ENCODE results near the gene DGKI.
"Not testable (repeated sequence)": the region's sequence is repeated elsewhere in the genome, so short reads cannot be mapped to it uniquely, and the experiment has no call there.

DGKI gene

DNA sequence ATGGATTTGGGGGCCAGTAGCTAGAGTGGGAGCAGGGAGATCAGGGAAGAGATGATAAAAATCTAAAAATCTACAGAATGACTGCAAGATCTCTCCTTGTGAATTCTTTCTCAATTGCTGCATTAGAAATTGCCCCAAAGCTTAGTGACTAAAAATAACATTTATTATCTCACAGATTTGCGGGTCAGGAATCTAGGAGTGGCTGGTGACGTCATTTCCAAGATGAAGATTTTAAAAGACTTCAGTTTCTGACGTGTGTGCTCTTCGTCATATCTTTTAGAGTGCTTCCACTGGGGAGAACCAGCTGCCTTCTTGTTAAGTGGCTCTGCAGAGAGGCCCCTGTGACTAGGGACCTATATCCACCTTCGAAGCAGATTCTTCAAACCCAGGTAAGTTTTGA lies 112.6 kb downstream of the DGKI start:
- DNase-seq (ENCODE audit: low spot score): no peak

DNA sequence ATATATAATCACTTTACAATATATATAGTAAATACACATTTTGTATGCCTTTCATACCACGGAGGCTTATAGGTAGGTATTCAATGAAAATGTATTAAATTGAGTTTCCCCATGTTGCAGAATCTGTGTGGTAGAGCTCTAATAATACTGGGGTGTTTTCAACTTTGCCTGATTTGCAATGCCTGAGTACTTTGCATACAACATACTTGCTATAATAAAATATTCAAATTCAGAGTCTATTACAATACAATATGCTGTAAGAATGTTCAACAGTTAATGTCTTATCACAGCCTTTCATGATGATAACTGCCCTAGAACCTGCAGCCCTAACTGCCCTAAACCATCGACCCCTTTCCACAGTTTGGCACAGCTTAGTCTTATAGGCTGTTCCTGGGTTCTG lies 114.6 kb downstream of the DGKI start:
- no peak for DNase-seq (ENCODE audit: low spot score)

DNA sequence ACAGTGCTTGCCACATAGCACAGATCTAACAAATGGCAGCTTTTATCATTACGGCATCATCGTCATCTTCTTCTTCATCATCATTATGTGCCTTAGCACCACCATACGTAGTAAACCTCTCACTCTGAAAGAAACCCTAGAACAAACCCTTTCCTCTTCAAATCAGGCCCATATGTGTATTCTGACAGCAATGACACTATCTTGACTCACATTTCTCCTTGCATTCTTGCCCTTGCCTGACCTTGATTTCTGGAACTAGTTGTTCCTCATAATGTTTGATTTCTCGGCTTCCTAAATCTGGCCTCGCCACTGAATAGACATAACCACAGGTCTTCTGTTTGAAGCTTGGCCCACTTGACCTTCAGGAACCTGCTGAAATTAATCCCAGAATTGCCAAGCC lies 115.3 kb downstream of the DGKI start:
- no peak for DNase-seq (ENCODE audit: low spot score)

DNA sequence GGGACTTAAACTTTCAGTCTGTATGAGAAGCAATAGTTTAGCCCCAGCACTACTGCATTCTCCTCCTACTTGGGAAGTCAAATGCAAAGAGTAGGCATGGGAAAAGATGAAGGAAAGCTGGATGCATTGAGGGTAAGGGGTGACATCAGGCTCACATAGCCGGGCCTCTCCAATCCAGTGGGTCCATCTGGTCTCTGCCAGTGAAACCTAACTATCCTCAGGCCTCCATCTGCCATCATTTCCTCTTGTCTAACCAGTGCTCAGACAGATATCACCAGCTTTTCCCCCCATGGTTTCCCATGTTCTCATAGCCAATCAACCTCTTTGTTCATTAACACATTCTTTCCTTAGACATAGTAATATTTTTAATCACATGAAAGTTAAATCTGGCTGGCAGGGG lies 118.3 kb downstream of the DGKI start:
- no peak for DNase-seq (ENCODE audit: low spot score)

DNA sequence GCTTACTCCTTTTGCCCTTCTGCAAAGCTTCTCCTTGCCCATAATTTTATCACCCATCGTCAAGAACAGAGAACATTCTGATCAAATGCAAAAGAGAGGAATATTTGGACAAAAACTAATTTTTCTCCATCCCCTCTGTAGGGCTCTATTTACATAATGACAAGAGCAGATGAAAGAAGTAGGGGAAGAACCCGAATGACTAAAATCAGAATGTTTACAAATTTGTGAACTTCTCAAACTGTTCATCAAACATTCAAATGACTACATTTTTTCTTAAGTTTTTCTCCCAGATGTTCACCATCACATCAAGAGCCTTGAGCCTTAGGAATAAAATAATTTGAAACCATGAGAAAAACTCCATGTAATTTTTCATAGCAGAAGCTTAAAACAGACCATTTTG lies 119.4 kb downstream of the DGKI start:
- DNase-seq (ENCODE audit: low spot score): no peak

DNA sequence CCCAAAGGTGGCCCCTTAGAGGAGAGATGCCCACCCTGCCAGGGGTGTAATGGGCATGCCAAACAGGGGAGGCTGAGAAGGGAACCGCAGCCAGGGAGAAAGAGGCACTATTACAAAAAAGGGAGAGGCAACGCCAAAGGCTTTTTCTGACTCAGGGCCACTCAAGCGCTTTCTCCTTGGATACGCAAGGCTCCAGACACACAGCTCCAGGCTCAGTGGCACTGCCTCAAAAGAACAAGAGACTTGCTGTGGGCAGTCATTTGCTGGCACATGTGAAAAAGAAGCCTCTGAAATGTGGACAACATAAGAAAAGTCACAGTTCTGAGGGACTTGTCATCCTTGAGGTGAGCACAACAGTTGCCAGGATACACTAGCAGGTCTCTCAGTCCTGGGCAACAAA lies 128.4 kb downstream of the DGKI start:
- DNase-seq (ENCODE audit: low spot score): no peak

DNA sequence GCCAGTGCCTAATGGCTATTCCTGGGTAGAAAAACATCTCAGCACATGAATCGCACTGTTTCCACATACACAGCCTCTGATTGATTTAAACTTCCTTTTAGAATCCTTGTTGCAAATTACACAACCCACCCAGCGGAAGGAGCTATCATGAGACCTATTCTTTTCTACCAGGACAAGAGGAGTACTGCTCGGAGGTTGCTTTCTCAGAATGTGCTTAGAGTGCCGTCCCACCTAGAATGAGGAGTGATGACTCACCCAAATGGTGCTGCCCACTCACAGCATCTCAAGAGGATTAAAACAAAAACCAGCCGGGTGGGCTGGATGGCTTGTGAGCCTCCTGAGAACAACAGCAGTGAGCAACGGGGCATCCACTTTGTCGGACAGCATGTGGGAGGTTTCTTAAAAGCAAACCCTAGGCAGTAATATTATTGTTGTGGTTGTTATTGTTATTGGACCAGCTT lies 128.9 kb downstream of the DGKI start:
- no peak for DNase-seq (ENCODE audit: low spot score)

DNA sequence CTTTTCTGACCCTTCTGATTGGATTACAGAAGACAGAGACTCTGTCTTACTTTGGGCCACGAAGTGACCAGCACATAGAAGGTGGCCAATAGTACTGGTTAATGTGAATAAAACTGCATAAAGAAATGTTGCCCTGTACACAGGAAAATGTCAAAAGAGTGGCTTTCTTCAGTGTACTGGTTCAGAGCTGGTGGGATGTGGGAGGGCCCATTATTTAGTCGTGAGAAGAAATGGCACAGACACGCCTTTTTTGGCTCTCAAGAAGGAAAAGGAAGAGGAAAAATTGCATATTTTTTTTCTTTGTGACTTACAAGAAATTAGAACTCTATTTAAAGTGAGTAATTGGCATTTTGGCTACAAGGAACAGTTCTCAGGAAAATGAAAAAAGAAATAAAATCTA lies 129.7 kb downstream of the DGKI start:
- no peak for DNase-seq (ENCODE audit: low spot score)

DNA sequence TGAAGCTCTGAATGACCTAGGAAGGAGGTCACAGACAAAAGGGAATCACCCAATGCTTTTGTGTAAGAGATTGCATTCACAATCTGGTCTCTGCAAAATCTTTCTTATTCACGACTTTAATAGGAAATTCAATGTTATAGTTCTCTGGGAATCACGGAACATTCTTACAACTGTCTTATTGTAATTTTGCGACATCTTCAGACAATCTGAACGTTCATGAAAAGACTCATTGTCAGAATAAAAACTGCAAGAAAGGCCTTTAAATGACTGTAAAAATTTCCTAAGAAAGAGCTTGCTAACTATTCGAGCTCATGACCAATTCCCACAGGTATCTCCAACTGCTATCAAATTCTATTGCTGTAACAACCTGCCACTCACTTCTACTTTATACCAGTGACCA lies 130.7 kb downstream of the DGKI start:
- no peak for DNase-seq (ENCODE audit: low spot score)

DNA sequence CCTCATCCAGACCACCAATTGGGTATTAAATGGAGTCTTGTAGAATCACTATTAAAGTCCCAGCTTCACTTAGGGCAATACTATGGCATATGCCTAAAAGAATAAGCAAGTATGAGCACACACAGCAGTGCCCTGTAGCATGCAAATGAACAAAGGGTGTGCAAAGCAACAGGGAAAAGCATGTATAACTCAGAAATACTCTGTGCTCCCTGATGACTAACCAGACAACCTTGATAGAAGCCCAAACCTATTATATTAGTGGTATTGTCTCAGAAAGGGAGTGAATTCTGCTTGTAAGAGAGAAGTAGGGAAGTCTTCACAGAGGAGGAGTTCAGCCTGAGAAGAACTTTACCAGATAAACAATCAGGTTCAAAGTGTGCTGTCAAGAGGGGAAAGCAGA lies 131.2 kb downstream of the DGKI start:
- no peak for DNase-seq (ENCODE audit: low spot score)

DNA sequence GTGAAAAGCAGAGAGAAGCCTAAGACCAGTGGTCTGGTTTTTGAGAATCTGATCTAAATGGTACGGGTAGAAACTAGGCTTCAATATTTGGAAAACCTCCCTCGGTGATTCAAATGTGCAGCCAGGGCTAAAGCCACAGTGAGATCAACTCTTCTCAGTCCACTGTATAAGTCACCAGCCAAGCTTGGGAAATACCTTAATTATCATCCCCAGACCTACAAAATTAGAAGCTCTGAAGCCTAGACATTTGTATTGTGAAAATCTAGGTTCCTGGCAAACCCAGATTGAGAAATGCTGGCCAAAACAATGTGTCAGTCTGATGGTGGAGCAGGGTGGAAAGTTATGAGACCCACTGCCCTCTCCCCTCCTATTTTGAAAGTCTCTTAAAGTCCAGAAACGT lies 131.7 kb downstream of the DGKI start:
- DNase-seq (ENCODE audit: low spot score): no peak

DNA sequence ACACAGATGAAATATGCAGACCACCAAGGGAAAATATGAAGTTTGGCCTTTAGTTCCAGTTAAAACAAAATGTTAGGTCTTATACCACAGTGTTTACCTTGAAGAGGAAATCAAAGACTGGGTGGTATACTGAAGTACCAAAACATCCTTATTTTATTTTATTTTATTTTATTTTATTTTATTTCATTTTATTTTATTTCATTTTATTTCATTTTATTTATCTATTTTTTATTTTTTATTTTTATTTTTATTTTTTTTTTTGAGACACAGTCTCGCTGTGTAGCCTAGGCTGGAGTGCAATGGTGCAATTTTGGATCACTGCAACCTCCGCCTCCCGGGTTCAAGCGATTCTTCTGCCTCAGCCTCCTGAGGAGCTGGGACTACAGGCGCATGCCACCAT lies 140.4 kb downstream of the DGKI start:
- DNase-seq (ENCODE audit: low spot score): not testable (repeated sequence)

DNA sequence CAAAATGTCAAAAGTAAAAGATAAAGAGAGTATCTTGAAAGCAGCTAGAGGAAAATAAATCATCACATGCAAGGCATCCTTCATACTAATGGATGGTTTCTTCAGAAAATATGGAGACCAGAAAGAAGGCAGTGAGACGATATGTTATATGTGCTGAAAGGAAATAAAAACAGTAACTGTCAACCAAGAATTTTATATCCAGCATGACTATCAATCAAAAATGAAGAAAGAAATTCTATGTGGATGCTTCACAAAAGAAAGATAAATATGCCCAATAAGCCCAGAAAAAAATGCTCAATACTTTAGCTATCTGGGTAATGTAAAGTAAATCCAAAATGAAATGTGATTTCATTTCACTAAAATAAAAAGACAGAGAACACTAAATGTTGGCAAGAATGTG lies 142.1 kb downstream of the DGKI start:
- no peak for DNase-seq (ENCODE audit: low spot score)

DNA sequence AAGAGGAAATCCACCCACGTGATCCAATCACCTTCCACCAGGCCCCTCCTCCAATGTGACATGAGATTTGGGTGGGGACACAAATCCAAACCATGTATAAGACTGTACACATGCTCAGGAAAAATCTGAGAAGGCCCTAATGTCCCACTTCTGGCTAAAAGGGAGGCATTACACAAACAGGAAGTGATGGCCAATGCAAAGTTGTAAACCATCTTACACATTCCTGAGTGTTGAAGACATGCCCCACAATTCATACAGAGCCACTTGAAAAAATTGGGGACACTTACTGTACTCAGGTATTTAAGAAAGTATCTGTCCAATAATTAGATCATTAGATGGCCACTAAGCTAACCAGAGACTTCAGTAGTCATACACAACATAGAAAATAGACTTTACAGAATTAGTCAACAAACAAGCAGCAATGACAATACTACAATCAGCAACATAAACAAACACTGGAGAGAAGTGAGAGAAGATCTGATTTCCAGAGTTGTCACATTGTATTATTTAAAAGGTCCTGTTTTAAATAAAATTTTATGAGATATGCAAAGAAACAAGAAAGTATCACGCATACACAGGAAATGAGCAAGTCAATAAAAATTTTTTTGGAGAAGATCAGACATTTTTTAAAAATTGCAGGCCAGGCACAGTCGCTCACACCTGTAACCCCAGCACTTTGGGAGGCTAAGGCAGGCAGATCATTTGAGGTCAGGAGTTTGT lies 143.3 kb downstream of the DGKI start:
- DNase-seq (ENCODE audit: low spot score): no peak

DNA sequence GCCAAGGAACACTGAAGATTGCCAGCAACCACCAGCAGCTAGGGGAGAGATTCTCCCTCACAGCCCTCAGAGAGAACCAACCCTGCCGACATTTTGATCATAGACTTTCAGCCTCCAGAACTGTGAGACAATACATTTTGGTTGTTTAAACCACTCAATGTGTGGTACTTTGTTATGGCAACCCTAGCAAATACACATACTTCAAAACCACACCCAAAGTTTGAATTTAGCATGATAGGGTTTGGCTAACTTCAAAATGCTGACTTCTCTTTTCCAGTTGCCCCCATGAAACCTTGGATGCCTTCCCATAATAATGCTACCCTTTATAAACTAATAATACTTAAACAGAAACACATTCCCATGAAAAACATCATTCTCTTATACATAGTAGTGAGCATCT lies 149.8 kb downstream of the DGKI start:
- DNase-seq (ENCODE audit: low spot score): no peak

DNA sequence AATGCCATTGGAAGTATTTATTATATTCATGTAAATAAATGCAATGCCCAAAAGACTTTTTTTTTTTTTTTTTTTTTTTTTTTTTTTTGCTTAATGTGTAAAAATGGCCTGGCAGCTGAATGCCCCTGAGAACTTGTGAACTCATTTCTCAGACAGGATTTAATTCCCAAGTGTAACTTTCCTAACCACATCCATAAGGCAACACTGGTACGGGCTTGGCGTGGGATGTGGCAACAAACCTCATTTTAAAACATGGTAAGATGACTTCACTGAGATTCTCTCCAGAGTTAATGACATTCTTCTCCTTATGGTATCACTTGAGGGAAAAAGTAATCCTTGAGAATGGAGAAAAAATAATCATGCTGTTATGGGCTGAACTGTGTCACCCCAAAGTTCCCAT lies 150.4 kb downstream of the DGKI start:
- no peak for DNase-seq (ENCODE audit: low spot score)

DNA sequence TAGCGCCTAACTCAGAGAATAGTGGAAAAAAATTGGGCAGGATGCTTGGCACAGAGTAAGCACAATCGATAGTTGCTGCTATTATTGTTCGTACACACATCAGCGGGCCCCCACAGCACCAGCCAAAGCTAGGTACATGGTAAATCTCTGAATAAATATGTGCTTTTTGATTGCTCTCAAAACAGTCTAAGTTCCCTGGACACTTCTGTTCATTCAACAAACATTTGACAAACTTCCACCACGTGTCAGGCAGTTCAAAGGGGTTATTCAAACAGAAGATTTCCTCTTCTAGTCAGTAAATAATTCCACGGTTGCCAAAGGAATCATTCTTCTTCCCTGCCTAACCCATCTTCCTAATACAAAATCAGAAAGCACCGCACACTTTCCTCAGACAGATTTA lies 150.8 kb downstream of the DGKI start:
- no peak for DNase-seq (ENCODE audit: low spot score)

DNA sequence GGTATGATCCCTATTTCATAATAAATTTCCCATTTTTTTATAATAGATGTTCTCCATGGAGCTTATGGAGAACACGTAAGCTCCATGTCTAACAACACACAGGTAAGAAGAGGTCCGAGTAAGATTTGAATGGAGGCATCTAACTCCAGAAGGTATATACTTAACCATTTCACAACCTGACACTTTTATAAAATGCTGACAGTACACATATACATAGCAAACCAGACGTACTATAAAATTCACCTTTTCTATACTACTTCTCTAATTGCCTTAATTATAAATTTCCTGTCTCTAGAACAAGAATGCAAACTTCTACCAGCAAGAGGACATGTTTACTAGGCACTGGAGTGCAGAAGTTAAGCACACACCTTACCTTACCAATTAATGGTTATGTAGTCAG lies 151.3 kb downstream of the DGKI start:
- DNase-seq (ENCODE audit: low spot score): no peak

DNA sequence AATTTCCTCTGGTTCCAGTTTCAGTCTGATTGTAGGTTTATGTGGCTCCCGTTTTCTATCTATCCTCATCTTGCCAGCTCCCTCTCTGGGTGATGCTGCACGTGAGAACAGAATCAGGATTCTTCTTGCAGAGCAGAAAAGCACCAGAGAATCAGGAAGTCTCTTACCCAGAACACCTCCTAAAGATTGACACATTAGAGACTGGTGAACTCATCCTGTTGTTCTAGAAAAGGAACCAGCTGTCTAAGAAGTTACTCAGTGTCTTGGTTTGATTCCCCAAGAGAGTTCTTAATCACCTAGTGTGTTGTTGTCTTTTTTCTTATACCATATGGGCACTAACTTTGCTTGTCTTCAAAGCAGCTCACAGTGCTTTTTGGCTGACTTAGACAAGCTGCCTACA lies 152.4 kb downstream of the DGKI start:
- DNase-seq (ENCODE audit: low spot score): no peak

DNA sequence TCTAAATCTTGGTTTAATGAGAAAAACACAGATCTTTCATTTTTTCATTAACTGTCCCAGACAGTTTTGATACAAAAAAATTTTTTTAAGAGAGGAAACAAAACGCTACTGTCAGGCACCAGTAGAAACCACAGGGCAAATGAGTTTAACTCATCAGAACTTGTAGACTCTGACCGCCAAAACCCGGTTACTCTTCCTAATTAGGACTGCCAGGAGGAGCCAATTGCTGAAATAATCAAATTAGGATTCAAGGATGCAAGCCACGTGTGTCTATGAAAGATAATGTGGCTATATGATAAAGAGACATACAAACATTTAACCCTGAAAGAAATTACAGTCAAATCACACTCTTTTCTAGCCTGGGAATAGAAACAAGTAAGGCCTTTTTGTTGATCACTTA lies 154.4 kb downstream of the DGKI start:
- DNase-seq (ENCODE audit: low spot score): no peak

DNA sequence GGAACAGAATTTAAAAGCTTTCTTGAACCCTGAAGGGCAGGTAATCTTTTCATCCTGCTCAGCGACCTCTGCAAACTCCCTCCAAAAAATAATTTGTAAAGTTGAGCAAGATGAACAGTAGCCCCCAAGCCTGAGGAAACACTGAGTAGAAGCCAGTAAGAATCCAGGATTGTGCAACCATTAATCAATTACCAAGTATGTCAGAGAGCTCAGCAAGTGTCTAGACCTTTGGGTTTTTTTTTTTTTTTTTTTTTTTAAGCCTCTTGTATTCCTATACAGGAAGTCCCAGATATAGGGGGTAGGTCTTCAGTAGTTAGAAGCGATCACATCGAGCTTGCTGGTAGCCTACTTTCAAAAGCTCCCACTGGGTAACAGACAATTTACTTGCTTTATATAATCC lies 155.2 kb downstream of the DGKI start:
- no peak for DNase-seq (ENCODE audit: low spot score)

DNA sequence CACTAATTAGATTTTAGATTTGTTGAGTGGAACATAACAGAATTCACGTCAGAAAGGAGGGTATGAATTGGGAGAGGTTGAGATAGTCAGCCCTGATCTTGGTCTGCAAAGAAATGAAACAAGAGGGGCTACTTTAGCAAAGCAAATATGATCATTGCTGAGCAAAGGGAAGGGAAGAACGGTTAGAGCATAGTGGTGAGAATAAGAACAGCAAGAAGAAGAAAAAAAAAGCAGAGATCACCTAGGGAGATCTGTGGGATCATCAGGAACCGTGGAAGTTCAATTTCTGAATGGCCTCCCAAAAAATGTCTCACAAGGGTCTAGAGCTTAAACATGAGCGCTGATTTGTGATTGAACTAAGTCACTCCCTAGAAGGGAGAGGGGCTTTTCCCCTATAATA lies 156.1 kb downstream of the DGKI start:
- no peak for DNase-seq (ENCODE audit: low spot score)

DNA sequence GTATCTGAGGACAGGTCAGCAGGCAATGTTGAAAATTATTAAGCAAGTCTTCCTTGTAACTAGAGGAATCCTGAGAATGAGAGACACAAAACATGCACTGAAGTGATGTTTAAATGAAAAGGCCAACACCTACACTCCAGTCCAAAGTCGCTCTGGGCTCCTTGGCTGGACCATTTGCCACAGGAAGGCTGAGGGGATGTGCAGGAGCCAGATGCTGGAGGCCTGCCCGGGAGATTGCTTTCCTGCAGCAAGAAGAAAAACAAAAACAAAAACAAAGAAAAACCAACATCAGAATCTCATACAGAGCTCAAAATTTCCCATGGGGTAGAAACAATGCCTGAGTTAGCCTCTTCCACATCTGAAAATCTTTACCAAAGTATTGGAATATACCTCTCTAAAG lies 157.0 kb downstream of the DGKI start:
- DNase-seq (ENCODE audit: low spot score): no peak

DNA sequence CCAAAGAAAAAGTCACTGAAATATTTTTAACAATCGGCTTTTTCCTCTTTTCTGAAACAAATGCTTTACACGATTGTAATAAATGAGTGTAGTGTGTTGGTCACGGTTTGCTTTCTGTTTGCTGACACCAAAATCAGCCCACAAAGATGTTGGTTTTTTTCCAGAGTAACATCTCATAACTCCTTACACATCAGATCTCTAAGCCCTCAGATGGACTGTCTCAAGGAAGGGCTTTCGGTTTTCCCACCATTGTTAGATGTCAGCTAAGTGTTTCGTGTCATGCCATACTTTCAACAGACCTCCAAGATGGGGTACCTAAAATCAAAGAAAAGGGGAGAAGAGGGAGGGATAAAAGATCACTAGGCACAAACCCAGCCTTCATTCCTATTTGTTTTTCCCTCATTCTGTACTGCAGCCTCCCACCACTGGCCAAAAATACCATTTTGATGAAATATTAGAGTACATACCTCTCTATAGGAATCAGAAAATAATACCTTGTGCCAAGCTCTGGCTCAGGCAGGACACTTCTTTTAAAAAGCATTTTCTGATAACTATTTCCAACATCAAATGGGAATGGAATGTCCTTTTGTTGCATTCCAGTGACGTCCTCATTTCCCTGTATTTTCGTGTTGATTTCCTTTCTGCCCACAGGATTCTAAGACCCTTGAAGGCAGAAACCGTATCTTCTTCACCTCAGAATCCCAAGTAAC lies 159.1 kb downstream of the DGKI start:
- no peak for DNase-seq (ENCODE audit: low spot score)
